ENCODE results near the gene PLEKHA6. TPM values are rescaled to one million over a fixed set of nuclear protein-coding genes. Genes with fewer than 3 reads are reported as not detected.

Gene PLEKHA6
- total and polyA plus RNA-seq, 3 donors from 2014 or later, result 5.9 to 14.7 (median 10.0) TPM

GRCh38 chr1:204212715-204213114 lies 147.0 kb downstream of the PLEKHA6 start:
- Histone ChIP-seq H3K9me3 (no peaks in the 10 kb centered on the region), H3K4me3 (no peak overlapping the region), H3K36me3 (ENCODE audit: low read depth, missing control alignments) (no peaks in the 10 kb centered on the region), H3K27ac (no peak overlapping the region), H3K4me1 (peaks cover 7% of the 10 kb centered on the region), H3K27me3 (no peaks in the 10 kb centered on the region)
- DNase-seq, result no peak
- 90% methylated on average over 3 of the region's 3 CpGs for WGBS, 2 donors
- TF ChIP-seq POLR2A (IDR thresholded peaks at IDR 0.05) (no peak), CTCF (IDR thresholded peaks at IDR 0.05) (no peak)
- intact Hi-C loops (cut with DNase I; ENCODE audit: low total_unique reads), result loop anchor here (5.0 kb wide), 1 partner anchor 150 kb away; no protein-coding TSS in a partner anchor

GRCh38 chr1:204211046-204211445 lies 148.7 kb downstream of the PLEKHA6 start:
- intact Hi-C loops (cut with DNase I; ENCODE audit: low total_unique reads), result loop anchor here (5.0 kb wide), 1 partner anchor 151 kb away; no protein-coding TSS in a partner anchor
- TF ChIP-seq CTCF (IDR thresholded peaks at IDR 0.05) (no peak), POLR2A (IDR thresholded peaks at IDR 0.05) (no peak)
- no peak for DNase-seq
- Histone ChIP-seq H3K9me3 (no peaks in the 10 kb centered on the region), H3K36me3 (ENCODE audit: low read depth, missing control alignments) (no peaks in the 10 kb centered on the region), H3K27me3 (no peaks in the 10 kb centered on the region), H3K27ac (no peak overlapping the region), H3K4me3 (no peak overlapping the region), H3K4me1 (peaks cover 15% of the 10 kb centered on the region)
- WGBS, 2 donors, result 83 to 94% methylated on average over 7 of the region's 7 CpGs

- H3K27me3 ChIP-seq, result no peaks in the 10 kb centered on the region
- H3K4me3 ChIP-seq, result no peak overlapping the region
- no peaks in the 10 kb centered on the region for H3K36me3 ChIP-seq (ENCODE audit: low read depth, missing control alignments)
- TF ChIP-seq CTCF (IDR thresholded peaks at IDR 0.05) (peak; percentile 46 to 89 (median 69)), POLR2A (IDR thresholded peaks at IDR 0.05) (no peak)
- peak; percentile 75 for DNase-seq
- no peak overlapping the region for H3K27ac ChIP-seq
- intact Hi-C loops (cut with DNase I; ENCODE audit: low total_unique reads), result no loop called here
- H3K9me3 ChIP-seq, result no peaks in the 10 kb centered on the region
- H3K4me1 ChIP-seq, result peaks cover 12% of the 10 kb centered on the region
- WGBS, 2 donors, result 28 to 34% methylated on average over 13 of the region's 13 CpGs
Observed at GRCh38 chr1:204207136-204207616, 152.6 kb downstream of the PLEKHA6 start.

GRCh38 chr1:204206121-204206520 lies 153.6 kb downstream of the PLEKHA6 start:
- Histone ChIP-seq H3K36me3 (ENCODE audit: low read depth, missing control alignments) (no peaks in the 10 kb centered on the region), H3K4me1 (peaks cover 12% of the 10 kb centered on the region), H3K9me3 (no peaks in the 10 kb centered on the region), H3K27me3 (no peaks in the 10 kb centered on the region), H3K27ac (no peak overlapping the region), H3K4me3 (no peak overlapping the region)
- WGBS, 2 donors, result 66 to 72% methylated on average over 2 of the region's 2 CpGs
- TF ChIP-seq POLR2A (IDR thresholded peaks at IDR 0.05), result no peak
- TF ChIP-seq CTCF (IDR thresholded peaks at IDR 0.05), result peak in 1 of 3 experiments; percentile 29
- intact Hi-C loops (cut with DNase I; ENCODE audit: low total_unique reads), result no loop called here
- DNase-seq, result no peak

GRCh38 chr1:204205486-204205885 lies 154.2 kb downstream of the PLEKHA6 start:
- DNase-seq, result no peak
- no peak for TF ChIP-seq POLR2A (IDR thresholded peaks at IDR 0.05)
- TF ChIP-seq CTCF (IDR thresholded peaks at IDR 0.05), result no peak
- H3K27me3 ChIP-seq, result no peaks in the 10 kb centered on the region
- intact Hi-C loops (cut with DNase I; ENCODE audit: low total_unique reads), result no loop called here
- H3K9me3 ChIP-seq, result no peaks in the 10 kb centered on the region
- H3K36me3 ChIP-seq (ENCODE audit: low read depth, missing control alignments), result no peaks in the 10 kb centered on the region
- H3K27ac ChIP-seq, result no peak overlapping the region
- H3K4me3 ChIP-seq, result no peak overlapping the region
- H3K4me1 ChIP-seq, result peaks cover 12% of the 10 kb centered on the region

Measured in testis (tissue), 3 donors.